ENCODE results near the gene RPS6KL1. TPM values are rescaled to one million over a fixed set of nuclear protein-coding genes. Genes with fewer than 3 reads are reported as not detected.

Gene RPS6KL1
- total and polyA plus RNA-seq, 11 donors, result 8.3 to 26.8 (median 17.8) TPM

DNA sequence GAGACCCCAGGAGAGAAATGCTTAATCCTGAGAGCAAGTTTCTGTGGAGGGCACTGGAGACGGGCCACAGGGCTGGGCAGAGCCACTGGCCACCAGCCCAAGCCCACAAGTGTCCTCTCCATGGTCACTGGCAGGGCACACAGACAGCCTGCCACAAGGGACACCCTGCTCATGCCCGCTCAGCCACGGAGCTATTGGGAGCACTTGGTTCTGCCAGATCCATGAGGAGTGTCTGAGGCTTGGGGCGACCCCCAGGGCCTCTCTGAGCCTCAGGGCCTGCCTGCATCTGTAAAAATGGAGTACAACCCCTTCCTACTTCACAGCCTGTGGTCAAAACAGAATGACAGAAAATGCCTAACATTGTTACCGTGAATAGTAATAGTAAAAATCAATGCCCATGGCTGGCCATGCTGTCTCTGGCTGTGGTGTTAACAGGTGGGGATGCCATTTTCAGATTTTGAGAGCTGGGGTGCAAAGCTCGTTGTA is 29.2 kb upstream of the RPS6KL1 start:
- intact Hi-C loops (cut with DNase I), result loop anchor here in 1 of 10 donors (5.0 kb wide), 1 partner anchor 50 kb away; the partner anchor contains the start of gene EIF2B2
- no peaks in the 10 kb centered on the region for H3K9me3 ChIP-seq
- peak overlapping the region in 7 of 12 donors; percentile 15 to 78 (median 30) for H3K4me3 ChIP-seq
- peaks cover 0 to 21% (median 11%) of the 10 kb centered on the region in 9 donors for H3K36me3 ChIP-seq
- ATAC-seq, result no peak
- DNase-seq, result no peak
- H3K4me1 ChIP-seq, result peaks cover 0 to 69% (median 35%) of the 10 kb centered on the region in 12 donors
- H3K27ac ChIP-seq, result peak overlapping the region in 7 of 12 donors; percentile 22 to 69 (median 37)
- TF ChIP-seq, protein P1, sequence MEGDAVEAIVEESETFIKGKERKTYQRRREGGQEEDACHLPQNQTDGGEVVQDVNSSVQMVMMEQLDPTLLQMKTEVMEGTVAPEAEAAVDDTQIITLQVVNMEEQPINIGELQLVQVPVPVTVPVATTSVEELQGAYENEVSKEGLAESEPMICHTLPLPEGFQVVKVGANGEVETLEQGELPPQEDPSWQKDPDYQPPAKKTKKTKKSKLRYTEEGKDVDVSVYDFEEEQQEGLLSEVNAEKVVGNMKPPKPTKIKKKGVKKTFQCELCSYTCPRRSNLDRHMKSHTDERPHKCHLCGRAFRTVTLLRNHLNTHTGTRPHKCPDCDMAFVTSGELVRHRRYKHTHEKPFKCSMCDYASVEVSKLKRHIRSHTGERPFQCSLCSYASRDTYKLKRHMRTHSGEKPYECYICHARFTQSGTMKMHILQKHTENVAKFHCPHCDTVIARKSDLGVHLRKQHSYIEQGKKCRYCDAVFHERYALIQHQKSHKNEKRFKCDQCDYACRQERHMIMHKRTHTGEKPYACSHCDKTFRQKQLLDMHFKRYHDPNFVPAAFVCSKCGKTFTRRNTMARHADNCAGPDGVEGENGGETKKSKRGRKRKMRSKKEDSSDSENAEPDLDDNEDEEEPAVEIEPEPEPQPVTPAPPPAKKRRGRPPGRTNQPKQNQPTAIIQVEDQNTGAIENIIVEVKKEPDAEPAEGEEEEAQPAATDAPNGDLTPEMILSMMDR (IDR thresholded peaks at IDR 0.05), result no peak
- no peak for TF ChIP-seq POLR2A (IDR thresholded peaks at IDR 0.05)
- WGBS, 4 donors, result 77 to 92% (median 81%) methylated on average over 2 to 6 of the region's 6 CpGs
- peaks cover 0 to 9% (median 0%) of the 10 kb centered on the region in 9 donors for H3K27me3 ChIP-seq

DNA sequence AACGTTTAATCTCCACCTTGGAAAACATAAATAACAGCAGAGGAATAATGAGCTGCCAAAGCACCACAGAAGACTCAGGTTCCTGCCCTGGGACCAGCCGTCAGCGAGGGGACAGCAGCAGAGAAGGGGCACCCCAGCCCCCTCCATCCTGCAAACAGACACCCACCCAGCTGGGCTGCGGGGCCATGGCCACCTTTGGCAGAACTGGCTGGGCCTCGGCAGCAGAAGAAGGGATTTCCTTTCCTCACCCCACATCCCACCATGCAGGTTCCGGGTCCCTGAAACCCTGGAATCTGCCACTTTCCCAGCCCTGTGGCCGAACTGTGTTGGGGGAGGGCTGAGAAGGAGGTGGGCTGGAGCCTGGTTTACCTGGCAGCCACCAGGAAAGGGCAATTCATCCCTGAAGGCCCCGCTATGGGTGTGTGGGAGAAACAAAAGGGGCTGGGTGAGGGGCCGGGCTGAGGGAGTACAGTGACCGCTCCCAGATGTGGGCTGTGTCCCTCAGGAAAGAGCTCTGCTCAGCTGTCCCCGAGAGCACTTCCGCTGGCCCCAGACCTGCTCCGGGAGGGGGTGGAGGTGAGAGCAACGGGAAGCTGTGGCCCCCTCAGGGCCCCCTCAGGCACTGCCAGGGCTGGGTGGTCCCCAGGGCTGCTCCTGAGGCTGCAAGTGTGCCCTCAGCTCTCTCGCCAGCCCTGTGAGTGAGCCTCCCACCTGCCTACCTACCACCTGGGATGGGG is 28.6 kb upstream of the RPS6KL1 start:
- peak in 1 of 4 donors; percentile 39 for ATAC-seq
- WGBS, 4 donors, result 52 to 57% (median 55%) methylated on average over 8 to 15 of the region's 15 CpGs
- intact Hi-C loops (cut with DNase I), result loop anchor here in 1 of 10 donors (5.0 kb wide), 1 partner anchor 51 kb away; the partner anchor contains the start of gene EIF2B2

GRCh38 chr14:74950795-74951442 is 27.9 kb upstream of the RPS6KL1 start:
- Histone ChIP-seq H3K4me1 (peaks cover 0 to 73% (median 37%) of the 10 kb centered on the region in 12 donors), H3K27me3 (peaks cover 0 to 9% (median 0%) of the 10 kb centered on the region in 9 donors), H3K4me3 (peak overlapping the region in 4 of 12 donors; percentile 15 to 30 (median 20)), H3K9me3 (no peaks in the 10 kb centered on the region), H3K27ac (peak overlapping the region in 6 of 12 donors; percentile 15 to 69 (median 30)), H3K36me3 (peaks cover 0 to 24% (median 14%) of the 10 kb centered on the region in 9 donors)
- ATAC-seq (no peak), DNase-seq (no peak)
- WGBS, 4 donors, result 74 to 87% (median 80%) methylated on average over 9 of the region's 9 CpGs
- TF ChIP-seq POLR2A (IDR thresholded peaks at IDR 0.05), result no peak
- TF ChIP-seq, protein P1 (IDR thresholded peaks at IDR 0.05), result no peak
- intact Hi-C loops (cut with DNase I), result loop anchor here in 1 of 10 donors (5.0 kb wide), 1 partner anchor 51 kb away; the partner anchor contains the start of gene EIF2B2

More for the DNA sequence above, 28.6 kb upstream of the RPS6KL1 start:
- Histone ChIP-seq H3K4me1 (peaks cover 0 to 73% (median 38%) of the 10 kb centered on the region in 12 donors), H3K9me3 (no peaks in the 10 kb centered on the region), H3K27ac (peak overlapping the region in 9 of 12 donors; percentile 15 to 69 (median 37)), H3K4me3 (peak overlapping the region in 7 of 12 donors; percentile 5 to 72 (median 21)), H3K36me3 (peaks cover 0 to 24% (median 14%) of the 10 kb centered on the region in 9 donors), H3K27me3 (peaks cover 0 to 9% (median 0%) of the 10 kb centered on the region in 9 donors)
- peak in 1 of 5 donors; percentile 39 for DNase-seq
- TF ChIP-seq, protein P1 (IDR thresholded peaks at IDR 0.05), result no peak
- TF ChIP-seq POLR2A (IDR thresholded peaks at IDR 0.05), result no peak

All from heart left ventricle (tissue), 16 donors.